ENCODE data around the gene CCL17. TPM values are rescaled to one million over a fixed set of nuclear protein-coding genes. Genes with fewer than 3 reads are reported as not detected.
"Not testable (repeated sequence)": the region's sequence is repeated elsewhere in the genome, so short reads cannot be mapped to it uniquely, and the experiment has no call there.

CCL17 gene
- total RNA-seq, 1 donor from 2014 or later = not detected

GRCh38 chr16:57394444-57394843 lies 10.1 kb upstream of the CCL17 start:
- FAIRE-seq = no peak
- no peak for DNase-seq (ENCODE audit: low spot score in 2 of 2)

- DNase-seq (ENCODE audit: low spot score in 2 of 2) (no peak), FAIRE-seq (no peak)
Measured at GRCh38 chr16:57395026-57395425, 9.5 kb upstream of the CCL17 start.

GRCh38 chr16:57396786-57397185 lies 7.8 kb upstream of the CCL17 start:
- no peak for FAIRE-seq
- no peak for DNase-seq (ENCODE audit: low spot score in 2 of 2)

GRCh38 chr16:57397493-57397892 lies 7.1 kb upstream of the CCL17 start:
- not testable (repeated sequence) for FAIRE-seq; DNase-seq (ENCODE audit: low spot score in 2 of 2)

- no peak for DNase-seq (ENCODE audit: low spot score in 2 of 2)
- no peak for FAIRE-seq
Measured at GRCh38 chr16:57401943-57402640, 2.5 kb upstream of the CCL17 start.

- no peak for FAIRE-seq
- no peak for DNase-seq (ENCODE audit: low spot score in 2 of 2)
Measured at GRCh38 chr16:57405097-57405496, 530 bp downstream of the CCL17 start.

- FAIRE-seq (no peak), DNase-seq (ENCODE audit: low spot score in 2 of 2) (no peak)
Measured at GRCh38 chr16:57406881-57407280, 2.3 kb downstream of the CCL17 start.

GRCh38 chr16:57407521-57408353 lies 3.2 kb downstream of the CCL17 start:
- no peak for DNase-seq (ENCODE audit: low spot score in 2 of 2)
- FAIRE-seq = no peak

- DNase-seq (ENCODE audit: low spot score in 2 of 2) (no peak), FAIRE-seq (no peak)
Measured at GRCh38 chr16:57409065-57409464, 4.5 kb downstream of the CCL17 start.

GRCh38 chr16:57409870-57410587 lies 5.5 kb downstream of the CCL17 start:
- FAIRE-seq (no peak), DNase-seq (ENCODE audit: low spot score in 2 of 2) (no peak)

GRCh38 chr16:57411362-57411976 lies 6.9 kb downstream of the CCL17 start:
- FAIRE-seq (no peak), DNase-seq (ENCODE audit: low spot score in 2 of 2) (no peak)

- no peak for FAIRE-seq
- no peak for DNase-seq (ENCODE audit: low spot score in 2 of 2)
Measured at GRCh38 chr16:57412584-57412983, 8.0 kb downstream of the CCL17 start.

- DNase-seq (ENCODE audit: low spot score in 2 of 2) (no peak), FAIRE-seq (no peak)
Measured at GRCh38 chr16:57413301-57413730, 8.7 kb downstream of the CCL17 start.

- no peak for DNase-seq (ENCODE audit: low spot score in 2 of 2)
- FAIRE-seq = no peak
Measured at GRCh38 chr16:57413733-57414132, 9.2 kb downstream of the CCL17 start.

GRCh38 chr16:57416084-57416483 lies 11.5 kb downstream of the CCL17 start:
- FAIRE-seq (no peak), DNase-seq (ENCODE audit: low spot score in 2 of 2) (no peak)

GRCh38 chr16:57419506-57419905 lies 14.9 kb downstream of the CCL17 start:
- FAIRE-seq (no peak), DNase-seq (ENCODE audit: low spot score in 2 of 2) (no peak)

- DNase-seq (ENCODE audit: low spot score in 2 of 2) (no peak), FAIRE-seq (no peak)
Measured at GRCh38 chr16:57422026-57422944, 17.7 kb downstream of the CCL17 start.

GRCh38 chr16:57423152-57423551 lies 18.6 kb downstream of the CCL17 start:
- FAIRE-seq (no peak), DNase-seq (ENCODE audit: low spot score in 2 of 2) (no peak)

GRCh38 chr16:57424583-57424982 lies 20.0 kb downstream of the CCL17 start:
- DNase-seq (ENCODE audit: low spot score in 2 of 2) = no peak
- no peak for FAIRE-seq

- FAIRE-seq (no peak), DNase-seq (ENCODE audit: low spot score in 2 of 2) (no peak)
Measured at GRCh38 chr16:57426356-57426755, 21.8 kb downstream of the CCL17 start.
